Breast epithelium (tissue), 3 donors: ENCODE results near the gene IQCH.

ENCODE experiments used
- CTCF ChIP-seq, 3 donors: fragments of 450-650 bp; IDR thresholded peaks; one replicate each; pipeline ENCODE4 v1.5.1; 2016 to 2017; ENCODE audit warnings: antibody characterized with exemption in 3 of 3, mild to moderate bottlenecking in 3 of 3, moderate library complexity in 3 of 3
- POLR2A ChIP-seq: fragments of 450-650 bp; IDR thresholded peaks from one replicate; pipeline ENCODE4 v1.6.1; 2016; ENCODE audit warnings: antibody characterized with exemption, mild to moderate bottlenecking, moderate library complexity
- POLR2AphosphoS5 ChIP-seq, 3 donors: sonication (generic); formaldehyde crosslinking; IDR thresholded peaks; one replicate each; pipeline ENCODE4 v1.6.1; 2017; ENCODE audit warnings: antibody characterized with exemption in 3 of 3

GRCh38 chr15:67520321-67521028, 265.9 kb downstream of the IQCH start:
- TF ChIP-seq CTCF (IDR thresholded peaks at IDR 0.05) = no peak
- TF ChIP-seq POLR2A = no peak
- TF ChIP-seq POLR2AphosphoS5 (IDR thresholded peaks at IDR 0.05) = peak in 2 of 3 donors; percentile 17 to 64
